B cell (primary cell): ENCODE results near the gene OLFM4.

Source experiments
- EZH2 ChIP-seq: IDR thresholded peaks from 2 replicates; pipeline ENCODE4 v1.6.1; 2012; ENCODE audit warnings: borderline replicate concordance, low read depth, mild to moderate bottlenecking, moderate library complexity, low read length; ENCODE audit not compliant: insufficient read depth, poor library complexity, severe bottlenecking
- TF ChIP-seq, protein P1 (sequence below): fragments of 200-600 bp; IDR thresholded peaks from one replicate; pipeline ENCODE4 v1.8.0; 2022; ENCODE audit warnings: antibody characterized with exemption, mild to moderate bottlenecking

DNA sequence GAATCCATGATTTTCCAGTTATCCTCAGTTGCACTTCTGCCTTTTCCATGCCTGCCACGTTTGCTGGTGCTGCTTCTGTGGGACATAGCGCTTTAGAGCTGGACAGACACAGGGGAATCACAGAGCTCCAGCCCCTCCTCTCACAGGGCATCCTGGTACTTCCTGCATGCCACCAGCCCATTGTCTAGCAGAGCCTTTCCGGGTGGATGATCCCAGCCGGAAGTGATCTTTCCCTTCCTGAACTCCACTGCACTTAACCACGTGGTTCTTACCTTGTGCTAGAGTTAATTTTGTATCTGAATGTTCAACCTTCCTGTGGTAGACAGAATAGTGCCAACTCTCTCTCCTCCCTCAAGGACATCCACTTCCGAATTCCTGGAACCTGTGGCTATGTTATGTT lies 12.6 kb upstream of the OLFM4 start:
- TF ChIP-seq, protein P1, sequence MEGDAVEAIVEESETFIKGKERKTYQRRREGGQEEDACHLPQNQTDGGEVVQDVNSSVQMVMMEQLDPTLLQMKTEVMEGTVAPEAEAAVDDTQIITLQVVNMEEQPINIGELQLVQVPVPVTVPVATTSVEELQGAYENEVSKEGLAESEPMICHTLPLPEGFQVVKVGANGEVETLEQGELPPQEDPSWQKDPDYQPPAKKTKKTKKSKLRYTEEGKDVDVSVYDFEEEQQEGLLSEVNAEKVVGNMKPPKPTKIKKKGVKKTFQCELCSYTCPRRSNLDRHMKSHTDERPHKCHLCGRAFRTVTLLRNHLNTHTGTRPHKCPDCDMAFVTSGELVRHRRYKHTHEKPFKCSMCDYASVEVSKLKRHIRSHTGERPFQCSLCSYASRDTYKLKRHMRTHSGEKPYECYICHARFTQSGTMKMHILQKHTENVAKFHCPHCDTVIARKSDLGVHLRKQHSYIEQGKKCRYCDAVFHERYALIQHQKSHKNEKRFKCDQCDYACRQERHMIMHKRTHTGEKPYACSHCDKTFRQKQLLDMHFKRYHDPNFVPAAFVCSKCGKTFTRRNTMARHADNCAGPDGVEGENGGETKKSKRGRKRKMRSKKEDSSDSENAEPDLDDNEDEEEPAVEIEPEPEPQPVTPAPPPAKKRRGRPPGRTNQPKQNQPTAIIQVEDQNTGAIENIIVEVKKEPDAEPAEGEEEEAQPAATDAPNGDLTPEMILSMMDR = no peak
- TF ChIP-seq EZH2 = no peak
